HG03066 (cell line): ENCODE results near the gene CPLX1.

ENCODE experiments used
- ATAC-seq: cut with Tn5 transposase; IDR thresholded peaks from one replicate; pipeline ENCODE4 v1.9.1; 2021; ENCODE audit warnings: low read depth; ENCODE audit not compliant: unreplicated experiment

The CPLX1 gene

DNA sequence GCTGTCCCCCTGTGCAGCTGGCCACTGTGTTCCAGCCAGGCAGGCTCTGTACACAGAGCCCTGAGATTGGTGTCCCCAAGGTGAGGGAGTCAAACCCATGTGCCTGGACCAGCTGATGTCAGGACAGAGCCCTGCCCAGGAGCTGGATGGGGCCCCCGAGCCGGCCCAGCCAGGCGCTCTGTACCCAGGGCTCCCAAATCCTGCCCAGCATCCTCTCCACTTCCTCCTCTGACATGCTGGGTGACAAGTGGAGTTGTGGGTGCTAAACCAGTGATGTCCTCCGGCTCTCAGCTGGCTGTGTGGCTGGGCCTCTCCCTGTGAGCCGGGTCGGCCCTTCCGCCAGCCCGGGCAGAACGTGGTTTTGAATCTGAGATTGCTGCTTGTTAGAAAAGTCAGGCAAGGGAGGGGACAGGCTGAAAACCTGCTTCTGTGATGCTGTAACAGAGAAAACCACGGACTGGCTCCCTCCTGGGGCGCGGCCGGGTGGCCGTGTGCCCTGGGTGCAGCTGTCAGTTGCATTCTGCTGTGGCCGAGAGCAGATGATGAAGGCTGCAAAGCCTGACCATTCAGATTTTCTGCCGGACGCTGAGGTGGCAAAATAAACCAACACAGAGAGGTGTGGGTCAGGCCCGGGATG lies 7.9 kb upstream of the CPLX1 start:
- ATAC-seq, result no peak

DNA sequence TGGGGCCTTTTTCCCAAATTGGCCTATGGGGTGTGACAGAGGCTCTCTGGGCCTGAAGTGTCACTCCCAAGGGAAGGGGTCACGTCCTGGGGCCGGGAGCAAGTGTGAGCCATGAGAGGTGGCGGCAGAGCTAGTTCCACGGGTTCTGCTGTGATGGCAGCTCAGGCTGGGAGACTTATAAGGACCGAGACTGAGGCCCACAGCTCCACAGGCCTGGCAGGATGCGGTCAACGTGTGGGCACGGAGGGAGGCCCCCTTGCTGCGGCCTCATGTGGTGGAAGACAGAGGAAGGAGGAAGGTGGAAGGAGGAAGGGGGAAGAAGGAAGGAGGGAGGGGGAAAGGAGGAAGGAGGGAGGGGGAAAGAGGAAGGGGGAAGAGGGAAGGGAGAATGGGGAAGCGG lies 7.2 kb upstream of the CPLX1 start:
- no peak for ATAC-seq

DNA sequence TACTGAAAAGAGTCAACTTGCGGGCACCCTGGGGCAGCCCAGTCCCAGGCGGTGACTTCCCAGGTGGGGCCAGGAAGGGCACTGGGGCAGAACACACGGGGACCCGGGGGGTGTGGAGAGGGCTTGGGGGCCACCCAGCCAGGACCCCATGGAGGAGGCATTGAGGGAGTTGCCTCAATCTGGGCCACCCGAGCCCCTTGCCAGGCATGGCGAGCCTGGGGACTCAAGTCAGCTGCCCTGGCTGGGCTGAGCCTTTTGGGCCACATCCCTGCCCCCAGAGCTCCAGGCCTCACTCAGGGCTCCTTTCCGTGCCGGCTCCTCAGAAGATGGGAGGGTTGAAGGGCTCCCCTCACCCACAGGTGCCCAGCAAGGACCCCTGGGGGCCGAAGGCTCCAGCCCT lies 6.6 kb upstream of the CPLX1 start:
- ATAC-seq, result no peak

DNA sequence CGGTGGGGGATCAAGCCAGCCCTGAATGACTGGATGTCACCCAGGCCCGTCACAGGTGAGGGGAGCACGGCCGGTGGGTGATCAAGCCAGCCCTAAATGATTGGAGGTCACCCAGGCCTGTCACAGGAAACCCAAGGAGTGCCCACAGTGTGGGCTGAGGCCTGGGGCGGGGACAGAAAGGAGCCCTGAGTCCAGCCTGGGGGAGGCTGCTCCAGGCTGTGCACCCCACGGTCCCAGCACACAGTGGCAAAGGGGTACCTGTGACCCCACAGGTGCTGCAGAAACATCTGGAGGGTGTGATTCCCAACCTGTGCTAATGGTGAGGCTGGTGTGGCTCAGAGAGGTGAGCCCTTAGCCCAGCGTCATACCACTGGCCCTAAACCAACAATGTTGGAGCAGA lies 6.2 kb upstream of the CPLX1 start:
- ATAC-seq, result no peak

DNA sequence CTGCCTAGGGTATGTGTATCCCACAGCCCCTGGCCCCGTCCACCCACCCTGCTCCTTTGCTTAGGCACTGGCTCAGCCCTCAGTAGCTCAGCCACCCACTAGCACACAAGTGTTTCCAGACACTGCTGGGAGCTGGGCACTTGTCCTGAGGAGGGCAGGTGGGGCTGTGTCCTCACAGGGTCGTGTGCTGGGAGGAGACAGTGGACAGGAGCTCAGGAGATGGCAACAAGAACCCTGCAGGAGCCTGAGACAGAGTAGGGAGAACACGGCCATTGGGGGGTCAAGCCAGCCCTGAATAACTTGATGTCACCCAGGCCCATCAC lies 5.5 kb upstream of the CPLX1 start:
- no peak for ATAC-seq

DNA sequence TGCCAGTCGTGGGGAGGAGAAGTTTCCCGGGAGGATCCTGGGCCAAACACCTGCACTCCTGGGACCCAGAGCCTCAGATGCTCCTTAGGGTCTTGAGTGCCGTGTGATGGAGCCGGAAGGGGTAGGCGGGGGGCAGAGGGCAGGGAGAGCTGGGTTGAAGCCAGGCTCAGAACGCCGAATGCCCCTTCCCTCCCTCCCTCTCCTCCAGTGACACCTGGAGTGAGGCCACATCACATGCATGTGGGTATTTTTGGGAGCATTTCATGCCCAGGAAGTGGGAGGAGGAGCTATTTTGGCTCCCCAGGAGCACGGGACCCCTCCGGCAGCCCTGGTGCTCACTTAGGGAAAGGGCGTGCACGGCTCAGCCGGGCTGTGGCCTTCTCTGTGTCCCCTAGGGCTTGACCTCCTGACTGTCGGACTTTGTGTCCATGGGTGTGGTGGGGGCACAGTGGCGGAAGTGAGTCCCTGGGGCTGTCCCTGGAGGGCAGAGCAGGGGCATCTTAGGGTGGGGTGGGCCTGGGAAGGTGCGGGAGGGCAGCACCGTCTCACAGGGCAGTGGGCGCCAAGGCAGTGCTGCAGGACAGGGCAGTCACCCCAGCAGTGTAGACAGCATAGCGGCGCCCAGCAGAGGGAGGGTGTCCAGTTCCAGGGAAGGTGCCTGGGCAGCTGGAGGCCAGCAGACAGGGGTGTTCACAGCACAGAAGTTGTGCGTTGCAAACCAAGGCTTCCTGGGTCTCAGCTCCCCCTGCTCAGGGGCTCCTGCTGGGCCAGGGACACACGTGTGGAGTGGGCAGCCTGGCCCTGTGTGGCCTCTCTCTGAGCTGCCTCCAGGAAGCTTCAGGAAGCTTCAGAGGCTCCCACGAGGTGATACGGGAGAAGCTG lies 4.9 kb upstream of the CPLX1 start:
- no peak for ATAC-seq

DNA sequence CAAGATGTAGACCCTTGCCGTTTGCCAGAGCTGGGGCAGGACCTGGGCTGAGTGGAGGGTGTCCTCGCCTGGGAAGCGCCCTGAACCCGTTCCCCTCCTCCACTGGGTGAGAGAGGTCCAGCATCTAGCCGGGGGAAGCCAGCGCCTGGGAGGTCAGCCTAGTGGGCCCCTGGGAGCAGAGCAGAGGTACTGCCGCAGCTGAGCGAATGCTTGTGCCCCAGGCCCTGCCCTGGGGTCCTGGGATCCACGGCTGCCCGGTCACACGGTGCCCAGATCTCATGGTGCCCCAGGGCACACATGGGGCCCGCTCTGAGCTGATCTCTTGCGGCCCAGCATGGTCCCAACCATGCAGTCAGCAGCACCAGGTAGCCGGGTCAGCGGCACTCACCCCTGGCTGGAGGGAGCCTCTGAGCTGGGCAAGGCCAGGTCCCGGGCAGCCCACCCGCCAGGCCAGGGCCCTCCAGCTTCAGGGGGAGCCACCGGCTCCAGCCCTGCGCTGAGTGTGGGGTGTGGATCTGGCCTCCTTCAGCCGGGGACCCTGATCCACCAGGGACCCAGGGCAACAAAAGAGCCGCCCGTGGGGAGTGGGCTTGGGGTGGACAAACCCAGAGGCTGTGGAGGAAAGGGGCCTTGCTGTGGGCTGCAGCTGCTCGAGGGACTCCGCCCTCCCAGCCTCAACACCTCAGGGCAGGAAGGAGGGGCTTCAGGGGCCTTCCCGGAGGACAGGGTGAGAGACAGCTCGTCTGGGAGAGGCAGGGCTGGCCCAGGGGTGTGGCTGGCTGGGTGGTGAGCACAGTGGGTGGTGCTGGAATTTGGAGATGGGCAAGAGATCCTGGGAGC lies 4.1 kb upstream of the CPLX1 start:
- ATAC-seq, result no peak

DNA sequence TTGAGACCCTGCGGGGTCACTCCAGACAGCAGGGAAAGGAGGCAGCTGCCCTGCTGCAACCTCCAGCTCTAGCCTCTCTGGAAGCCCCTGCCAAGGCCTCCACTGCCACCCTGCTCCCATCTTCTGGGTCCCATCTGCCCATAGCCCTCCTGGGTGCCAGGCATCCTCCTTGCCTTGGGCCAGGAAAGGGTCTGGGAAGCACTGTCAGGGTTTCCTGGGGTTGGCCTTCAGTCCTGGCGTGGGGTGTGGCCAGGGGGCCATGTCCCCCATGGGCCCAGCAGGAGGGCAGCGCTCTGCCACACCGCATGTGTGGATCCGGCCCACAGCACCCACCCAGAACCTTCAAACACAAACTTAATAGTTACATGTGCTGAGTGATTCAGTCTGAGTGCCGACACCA lies 3.4 kb upstream of the CPLX1 start:
- ATAC-seq, result no peak

DNA sequence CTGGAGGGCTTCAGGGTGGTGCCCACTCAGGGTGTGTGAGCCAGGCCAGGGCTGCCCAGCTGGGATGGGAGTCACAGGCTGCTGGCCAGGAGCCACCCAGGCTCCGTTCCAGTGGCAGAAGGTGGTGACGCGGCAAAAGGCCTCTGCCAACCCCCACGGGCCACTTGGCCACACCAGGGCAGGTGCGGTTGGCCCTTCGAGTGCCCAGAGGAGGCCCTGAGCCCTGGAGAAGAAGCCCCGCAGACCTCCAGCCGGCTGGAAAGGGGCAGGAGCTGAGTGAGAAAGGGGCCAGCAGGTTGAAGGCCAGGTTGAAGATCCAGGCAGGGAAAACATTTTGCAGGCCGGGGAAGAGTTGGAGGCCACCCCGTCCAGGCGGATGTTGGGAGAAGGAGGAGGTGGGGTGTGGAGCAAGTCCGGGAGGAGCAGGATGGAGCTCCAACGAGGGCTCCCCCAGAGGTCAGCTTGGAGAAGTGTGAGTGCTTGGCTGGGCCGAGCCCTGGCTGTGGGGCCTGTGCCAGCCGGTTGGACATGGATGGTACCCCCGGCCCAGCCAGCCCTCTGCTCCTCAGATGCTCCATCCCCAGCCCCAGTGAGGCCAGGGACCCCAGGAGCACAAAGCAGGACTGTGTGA lies 2.8 kb upstream of the CPLX1 start:
- no peak for ATAC-seq

DNA sequence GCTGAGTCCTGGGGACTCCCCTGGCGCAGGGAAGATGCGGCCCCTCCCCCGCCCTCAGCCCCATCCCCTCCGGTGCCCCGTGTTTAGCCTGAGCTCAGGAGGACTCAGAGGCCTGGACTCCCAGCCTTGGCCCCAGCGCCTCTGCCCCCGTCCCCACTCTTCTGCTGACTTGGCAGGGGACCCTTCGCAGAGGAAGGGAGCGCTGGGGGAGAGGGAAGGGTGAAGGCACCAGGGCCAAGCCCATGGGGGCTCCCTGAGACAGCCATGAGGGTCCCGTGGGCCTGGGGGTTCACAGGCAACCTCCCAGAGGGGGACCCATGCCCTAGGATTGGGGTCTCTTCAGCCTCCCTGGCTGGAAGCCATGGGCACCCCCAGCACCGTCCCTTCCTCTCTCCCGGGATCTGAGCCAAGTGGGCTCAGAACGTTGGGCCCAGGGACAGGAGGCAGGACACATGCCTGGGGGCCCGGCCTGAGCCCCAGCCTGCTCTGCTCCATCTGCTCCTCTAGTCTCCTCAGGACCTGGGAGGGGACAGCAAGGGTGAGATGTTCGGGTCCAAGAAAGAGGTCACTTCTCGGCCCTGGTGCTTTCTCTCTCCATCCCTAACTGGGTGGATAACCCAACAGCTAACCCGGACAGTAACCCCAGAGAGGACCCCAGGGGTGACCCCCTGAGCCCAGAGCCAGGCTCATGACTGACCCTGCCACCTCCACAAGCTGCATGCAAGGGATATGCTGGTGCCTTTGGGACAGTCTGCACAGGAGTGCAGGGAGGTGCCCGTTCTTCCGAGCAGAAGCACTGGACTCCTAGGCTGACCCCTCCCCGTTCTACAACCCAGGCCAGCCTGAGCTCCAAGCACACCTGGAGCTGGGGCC lies 1.5 kb upstream of the CPLX1 start:
- ATAC-seq, result no peak

DNA sequence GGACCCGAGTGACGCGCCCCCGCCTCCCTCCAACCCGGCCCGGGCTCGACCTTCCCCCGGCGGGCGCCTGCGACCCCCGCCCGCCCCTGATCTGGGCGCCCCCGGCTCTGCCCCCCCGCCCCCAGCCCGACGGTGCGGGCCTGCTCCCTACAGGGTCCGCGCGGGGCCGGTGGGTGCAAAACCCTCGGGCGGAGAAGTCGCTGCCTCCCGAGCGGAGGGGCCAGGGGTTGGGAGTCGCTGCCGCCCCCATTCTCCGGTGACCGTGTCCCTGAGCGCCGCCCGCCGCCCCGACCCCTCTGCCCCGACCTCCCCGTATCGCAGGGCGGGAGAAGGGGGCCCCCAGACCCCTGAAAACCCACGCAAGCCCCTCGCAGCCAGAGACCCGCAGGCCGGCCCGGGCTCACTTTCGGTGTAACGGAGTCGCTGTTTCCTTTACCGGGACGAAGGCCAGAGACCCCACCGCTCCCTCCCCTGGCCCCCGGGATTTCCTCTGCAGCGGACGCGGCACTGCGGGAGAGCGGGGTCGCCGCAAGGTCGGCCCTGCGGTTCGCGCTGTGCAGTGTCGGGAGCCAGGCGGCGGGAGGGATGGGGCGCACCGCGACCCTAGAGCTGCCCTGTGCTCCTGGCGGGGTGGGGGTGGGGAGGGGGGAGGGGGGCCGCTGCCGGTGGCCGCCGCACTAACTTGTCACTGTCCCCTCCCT lies 729 bp upstream of the CPLX1 start:
- ATAC-seq, result no peak

DNA sequence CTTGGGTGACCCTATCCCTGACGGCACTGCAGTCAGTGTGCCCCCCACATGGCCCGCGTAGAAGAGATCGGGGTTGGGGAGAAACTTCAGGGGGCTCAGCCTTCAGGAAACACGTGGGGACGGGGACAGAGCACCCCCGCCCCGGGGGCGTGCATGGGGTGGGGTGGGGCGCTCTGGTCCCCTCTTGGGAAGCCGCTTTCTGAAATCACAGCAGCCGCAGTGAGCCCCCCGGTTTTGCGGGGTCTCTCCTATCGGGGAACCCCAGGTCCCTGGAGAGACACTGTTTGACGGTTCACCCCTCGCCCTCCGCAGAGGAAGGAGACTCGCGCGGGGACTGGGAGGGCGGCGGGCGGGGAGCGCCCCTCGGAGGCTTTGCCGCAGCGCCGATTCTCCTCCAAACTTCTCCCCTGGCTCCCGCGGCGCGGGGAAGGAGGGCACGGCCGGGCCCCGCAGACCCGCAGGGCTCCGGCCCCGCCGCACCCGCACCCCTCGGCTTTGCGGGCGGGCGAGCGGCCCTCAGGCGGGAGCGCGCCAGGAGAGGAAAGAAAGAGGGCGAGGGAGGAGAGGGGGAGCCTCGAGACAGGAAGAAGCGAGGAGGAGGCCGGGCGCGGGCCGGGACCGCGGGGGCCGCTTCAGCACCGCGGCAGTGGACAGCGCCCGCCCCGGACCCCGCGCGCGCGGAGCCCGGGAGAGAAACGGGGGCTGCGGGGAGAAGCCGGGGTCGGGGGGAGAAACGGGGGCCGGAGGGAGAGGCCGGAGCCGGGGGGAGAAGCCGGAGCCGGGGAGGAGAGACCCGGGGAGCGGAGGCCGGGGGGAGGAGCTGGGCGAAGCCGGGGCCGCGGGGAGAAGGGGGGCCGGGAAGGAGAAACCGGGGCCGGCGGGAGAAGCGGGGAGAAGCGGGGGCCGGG lies 612 bp downstream of the CPLX1 start:
- ATAC-seq, result no peak

DNA sequence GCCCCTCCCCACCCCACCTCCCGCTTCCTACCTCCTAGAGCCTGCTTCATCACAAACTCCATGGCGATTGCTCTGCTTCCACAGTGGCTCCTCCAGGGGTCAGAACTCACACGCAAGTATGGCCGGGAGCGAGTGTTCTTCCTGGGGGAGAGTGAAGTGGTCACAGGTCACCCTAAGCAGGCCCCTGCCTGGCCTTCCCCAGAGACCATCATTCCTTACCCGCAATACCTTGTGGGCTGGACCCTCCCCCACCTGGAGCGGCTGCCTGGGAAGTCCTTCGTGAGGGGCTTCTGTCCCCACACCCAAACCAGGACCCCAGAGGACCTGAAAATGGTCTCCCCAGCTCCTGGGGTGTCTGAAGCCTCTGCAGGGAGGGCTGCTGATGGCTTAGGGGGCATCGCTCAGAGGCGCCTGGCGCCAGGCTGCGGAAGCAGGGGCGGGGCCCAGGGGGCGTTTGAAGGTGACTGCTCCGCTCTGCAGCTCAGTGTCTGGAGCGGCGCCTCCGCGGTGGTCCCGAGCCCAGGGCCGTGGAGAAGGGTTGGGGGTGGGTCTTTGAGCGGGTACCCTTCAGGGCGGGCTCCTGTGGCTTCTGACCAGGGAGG lies 1.4 kb downstream of the CPLX1 start:
- ATAC-seq, result no peak

DNA sequence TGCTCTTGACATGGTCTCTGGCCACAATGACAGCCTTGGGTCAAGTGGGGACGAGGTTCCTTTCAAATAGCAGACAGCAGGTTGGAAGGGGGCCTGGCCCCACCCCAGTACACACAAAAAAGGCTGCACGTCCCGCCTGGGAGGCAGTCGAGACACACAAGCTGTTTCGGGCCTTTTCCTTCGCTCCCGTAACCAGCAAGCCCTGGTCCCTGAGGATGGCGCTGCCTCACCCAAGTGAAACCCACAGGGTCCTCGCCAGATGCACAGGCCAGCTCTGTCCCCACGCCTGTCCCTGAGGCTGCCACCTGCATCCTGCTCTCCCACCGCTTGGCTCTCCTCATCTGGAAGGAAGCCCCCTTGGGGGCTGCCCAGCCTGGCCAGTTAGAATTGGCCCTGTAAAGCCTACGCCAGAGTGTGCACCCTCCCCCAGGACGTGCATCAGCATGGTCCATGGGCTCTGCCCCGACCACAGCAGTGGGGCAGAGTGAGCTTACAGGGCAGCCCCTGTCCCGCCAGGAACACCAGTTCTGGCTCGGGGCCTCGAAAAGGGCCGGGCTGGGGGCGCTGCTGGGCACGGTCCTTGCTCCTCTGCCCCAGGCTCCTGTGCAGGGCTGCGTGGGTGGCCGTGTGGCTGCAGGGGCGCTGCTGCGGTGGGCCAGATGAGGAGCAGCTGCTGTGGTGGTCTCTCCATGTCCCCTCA lies 2.0 kb downstream of the CPLX1 start:
- ATAC-seq, result no peak

DNA sequence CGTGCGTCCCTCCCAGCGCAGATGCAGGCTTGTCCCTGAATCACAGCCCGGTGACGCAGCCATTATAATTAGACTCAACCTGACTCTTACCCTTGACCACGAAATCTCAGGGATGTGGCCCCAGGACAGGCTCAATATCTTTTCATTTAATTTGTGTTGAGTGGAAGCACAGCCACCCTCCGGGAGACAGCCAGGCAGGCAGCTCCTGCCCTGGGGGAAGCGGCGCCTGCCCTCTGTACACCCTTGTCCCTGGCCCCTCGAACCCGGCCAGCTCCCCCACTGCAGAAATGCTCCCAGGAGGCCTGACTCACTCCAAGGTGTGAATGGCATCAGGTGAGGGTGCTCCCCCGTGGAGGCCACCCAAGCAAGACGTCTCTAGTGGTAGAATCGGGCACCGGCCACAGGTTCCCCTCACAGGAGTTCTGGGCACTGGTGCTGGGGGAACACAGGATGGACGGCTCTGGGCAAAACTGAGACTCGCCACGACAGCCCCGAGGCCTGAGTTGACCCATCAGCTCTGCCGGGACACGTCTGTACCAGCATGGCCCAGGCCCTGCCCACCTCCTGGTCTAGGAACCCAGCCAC lies 2.7 kb downstream of the CPLX1 start:
- ATAC-seq, result no peak

DNA sequence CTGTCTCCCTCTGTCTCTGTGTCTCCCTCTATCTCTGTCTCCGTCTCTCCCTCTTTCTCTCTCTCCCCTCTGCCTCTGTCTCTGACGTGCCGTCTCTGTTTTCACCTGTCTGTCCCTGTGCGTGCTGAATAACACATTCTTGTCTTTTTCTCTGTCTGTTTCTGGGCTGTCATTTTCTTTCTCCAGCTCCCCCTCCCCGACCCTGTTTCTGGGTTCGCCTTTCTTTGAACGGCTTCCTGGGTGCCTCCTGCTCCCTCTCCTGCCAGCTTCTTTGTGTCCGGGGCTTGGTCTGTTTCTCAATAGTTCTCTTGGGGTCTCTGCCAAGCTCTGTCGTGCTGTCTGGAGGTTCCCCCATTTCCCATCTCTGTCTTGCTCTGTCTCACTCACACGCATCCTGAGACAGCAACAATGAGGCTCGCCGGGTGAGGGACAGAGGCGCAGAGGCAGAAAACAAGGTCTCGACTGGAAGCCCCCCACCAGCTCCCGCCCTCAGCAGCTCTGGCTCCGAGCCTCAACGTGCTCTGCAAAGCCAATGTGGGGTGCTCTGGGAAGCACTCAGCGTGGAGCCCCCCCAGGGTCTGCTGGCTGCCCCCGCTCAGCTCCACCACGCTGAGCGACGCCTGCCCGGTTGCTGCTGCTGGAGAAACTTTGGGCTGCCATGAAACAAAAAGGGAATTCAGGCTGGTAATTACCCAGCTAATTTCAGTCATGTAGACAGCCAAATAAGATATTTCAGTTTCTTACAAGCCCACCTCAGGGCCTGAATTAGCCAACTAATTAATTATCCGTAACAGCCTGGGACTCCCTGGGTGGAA lies 3.4 kb downstream of the CPLX1 start:
- ATAC-seq, result no peak
